Stimulated activated CD8-positive, alpha-beta memory T cell treated with anti-CD3 and anti-CD28 coated beads, Interleukin-15, amount 100 ng/mL, for 48 hours (primary cell): ENCODE data around the gene SVEP1.

ENCODE experiments used
- DNase-seq, 2 donors: peaks; one replicate each; pipeline ENCODE4 v3.0.0-alpha.2; 2020; ENCODE audit warnings: low read depth in 2 of 2

The SVEP1 gene

DNA sequence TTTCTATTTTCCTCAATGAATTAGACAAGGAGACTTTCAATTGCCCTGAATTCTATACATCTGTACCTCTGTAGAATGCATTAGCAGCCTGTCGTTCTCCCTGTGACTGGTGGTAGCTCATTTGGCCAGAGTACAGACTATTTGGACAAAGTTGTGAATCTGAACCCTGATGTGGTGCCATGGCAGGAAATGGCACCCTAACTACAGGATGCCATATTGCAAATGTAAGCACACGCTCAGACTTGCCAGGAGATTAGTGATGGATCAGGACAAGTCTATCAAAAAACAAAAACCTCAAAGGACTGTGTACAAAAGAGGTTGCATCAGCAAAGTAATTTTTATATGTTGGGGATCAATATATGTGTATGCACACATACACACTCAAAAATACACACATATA lies 58.3 kb downstream of the SVEP1 start:
- no peak for DNase-seq

DNA sequence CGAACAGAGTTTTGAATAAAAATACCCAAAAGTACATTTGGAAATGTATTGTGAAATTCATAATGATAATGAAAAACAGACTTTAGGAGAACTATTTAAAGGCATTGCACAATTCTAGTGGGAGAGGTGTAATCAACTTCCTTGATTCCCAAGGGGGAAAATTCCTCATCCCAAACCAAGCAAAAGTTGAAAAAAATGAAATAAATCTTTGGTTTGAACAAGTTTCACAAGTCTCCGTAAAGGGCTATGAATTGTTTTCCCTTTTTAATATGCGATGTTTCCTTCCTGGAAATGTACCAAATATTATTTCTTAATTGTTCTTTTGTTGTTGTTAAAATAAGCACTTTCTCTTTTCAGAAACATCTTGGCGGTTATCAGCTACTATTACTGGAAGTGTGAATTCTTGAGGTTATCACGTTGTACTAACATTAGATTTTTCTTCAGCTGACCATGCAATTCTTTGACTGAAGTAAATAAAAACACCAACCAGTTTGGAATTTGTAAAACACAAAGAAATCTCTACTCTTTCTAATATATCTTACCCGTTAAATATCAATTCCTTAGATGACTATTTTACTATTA lies 59.3 kb downstream of the SVEP1 start:
- no peak for DNase-seq

DNA sequence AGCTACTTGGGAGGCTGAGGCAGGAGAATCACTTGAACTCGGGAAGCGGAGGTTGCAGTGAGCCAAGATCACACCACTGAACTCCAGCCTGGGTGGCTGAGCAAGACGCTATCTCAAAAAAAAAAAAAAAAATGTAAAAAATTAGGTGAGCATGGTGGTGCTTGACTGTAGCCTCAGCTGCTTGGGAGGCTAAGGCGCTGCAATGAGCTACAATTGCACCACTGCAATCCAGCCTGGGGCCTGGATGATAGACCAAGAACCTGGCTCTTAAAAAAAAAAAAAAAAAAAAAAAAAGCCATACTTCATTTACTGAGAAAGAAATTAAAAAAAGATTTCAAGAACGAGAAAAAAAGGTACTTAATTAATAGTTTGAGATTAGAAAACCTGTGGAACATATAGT lies 62.1 kb downstream of the SVEP1 start:
- no peak for DNase-seq

DNA sequence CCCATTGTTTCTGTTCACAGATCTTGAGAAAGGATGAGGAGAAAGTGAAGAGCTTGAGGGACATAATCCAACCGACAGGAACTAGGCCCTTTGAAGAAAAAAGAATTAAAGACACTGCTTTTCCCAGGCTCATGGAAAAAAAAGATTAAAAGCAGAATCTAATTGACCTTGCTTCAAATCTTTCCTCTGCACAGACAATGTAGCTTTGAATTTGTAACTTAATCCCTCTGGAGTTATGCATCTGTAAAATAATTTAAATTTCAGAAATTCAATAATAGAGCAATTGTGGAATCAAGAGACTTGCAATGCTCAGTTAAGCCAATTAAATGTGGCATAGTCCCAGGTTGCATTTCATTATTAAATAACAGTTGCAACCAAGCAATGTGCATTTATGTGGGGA lies 64.6 kb downstream of the SVEP1 start:
- no peak for DNase-seq

DNA sequence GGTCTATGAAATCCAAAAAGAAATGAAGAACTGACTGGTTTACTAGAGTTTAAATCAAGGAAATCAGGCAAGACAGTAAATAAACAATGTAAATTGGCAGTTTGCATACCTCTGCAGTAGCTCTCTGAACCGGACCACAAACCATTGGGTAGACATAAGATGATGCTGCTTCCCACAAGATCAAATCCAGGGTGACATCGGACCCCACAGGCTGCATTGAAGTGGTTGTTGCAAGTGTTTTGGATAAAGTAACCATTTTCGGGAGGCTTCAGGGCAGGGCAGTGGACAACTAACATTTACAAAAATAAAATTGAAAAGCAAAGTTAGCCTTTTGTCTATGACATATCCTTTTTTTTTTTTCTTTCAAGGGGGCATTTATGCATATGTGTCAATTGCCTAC lies 66.7 kb downstream of the SVEP1 start:
- DNase-seq, result no peak

DNA sequence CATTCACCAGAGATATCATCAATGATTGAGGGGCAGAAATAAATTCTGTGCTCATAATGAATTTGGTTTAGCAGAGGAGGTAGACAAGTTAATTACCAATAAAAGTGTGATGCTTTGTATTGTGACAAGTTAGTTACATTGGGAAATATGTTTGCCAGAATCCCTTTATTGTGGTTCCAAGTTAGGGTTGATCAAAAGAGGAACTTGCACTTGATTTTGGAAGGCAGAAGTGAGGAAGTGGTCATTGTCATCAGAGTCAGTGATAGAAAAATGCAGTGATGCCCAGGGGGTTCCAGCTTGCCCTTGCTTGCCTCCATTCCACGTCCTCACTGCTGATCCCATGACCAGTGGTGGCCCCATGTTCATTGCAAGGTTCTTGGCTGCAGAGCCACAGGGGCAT lies 69.7 kb downstream of the SVEP1 start:
- no peak for DNase-seq

DNA sequence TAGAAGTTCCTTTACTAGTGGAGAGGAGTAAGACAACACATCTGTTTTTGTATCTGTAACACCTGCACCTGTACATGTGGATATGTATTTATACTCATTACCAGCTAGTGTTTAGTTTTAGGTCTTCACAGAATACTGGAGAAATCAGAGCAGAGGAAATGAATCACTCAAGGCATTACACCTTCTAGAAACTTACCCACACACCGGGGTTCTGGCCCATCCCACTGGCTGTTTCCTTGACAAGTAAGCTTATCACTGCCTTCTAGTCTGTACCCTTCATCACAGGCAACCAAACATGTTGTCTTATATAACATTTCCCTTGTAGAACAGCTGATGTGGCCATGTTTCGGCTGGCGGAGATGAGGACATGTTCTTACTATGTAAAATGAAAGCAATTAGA lies 76.7 kb downstream of the SVEP1 start:
- no peak for DNase-seq

DNA sequence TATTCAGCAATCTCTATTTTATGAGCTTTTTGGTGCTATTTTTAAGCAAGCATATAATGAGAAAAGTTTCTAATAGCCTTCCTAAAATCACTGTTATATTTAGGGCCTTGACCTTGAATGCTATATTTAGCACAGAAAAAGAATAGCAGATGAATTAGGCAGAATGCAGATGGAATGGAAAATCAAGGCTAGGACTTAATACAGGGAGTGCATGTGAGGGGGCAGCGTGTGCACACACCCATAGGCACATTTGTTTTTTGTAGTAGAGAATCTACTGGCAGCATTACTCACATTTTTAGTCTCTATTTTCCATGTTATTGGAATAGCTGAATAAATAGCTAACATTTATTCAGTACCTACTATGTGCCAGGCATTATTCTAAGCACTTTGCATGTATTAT lies 79.9 kb downstream of the SVEP1 start:
- no peak for DNase-seq

DNA sequence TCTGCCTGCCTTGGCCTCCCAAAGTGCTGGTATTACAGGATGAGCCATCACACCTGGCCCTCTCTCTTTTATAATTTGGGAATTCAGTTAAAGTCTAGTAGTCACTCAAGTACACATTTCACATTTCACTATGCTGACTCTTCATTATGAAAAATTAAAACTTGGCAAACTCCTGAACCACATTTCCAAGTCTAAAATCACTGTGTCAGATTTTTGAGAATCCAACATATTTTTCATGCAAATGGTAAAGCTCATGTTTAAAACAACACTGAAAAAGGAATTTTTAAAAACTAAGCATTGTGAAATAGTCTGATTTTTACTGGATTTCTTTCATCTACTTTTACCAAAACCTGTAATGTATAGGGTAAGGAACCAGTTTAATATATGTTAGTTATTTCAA lies 92.3 kb downstream of the SVEP1 start:
- DNase-seq, result no peak

DNA sequence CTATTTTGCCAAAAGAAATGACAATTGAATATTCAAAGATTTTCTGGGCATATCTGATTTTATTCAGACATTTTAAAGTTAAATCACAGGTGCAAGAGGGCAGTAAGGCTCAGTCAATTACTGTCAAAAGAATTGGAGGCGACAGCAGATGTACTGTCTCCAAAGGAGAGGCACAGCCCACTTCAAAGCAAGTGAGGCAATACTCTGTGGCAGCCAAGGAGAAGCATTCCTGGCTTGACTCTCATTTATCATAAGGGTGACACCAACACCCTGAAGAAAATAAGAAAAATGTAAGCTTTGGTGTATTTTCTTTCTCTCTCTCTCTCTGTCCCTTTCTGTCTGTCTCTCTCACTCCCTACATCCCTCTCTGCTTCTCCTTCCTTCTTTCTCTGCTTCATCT lies 93.3 kb downstream of the SVEP1 start:
- DNase-seq, result no peak

DNA sequence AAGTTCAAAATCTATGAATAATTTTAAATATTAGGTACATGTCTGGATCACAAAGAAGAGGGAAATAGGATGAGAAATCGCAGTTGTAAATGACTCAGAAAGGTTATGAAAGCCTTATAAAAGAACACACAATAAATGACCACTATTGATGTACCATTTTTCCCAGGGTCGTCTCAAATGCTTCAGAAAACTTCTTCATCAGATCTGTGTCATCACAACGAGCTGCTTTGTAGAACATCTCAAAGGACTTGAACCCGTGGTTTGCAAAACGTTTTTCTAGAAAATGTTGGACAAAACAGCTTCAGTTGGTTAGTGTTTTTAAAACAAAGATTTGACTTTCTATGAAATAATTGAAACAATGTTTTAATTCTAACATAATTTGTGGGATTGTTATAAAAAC lies 100.1 kb downstream of the SVEP1 start:
- no peak for DNase-seq

DNA sequence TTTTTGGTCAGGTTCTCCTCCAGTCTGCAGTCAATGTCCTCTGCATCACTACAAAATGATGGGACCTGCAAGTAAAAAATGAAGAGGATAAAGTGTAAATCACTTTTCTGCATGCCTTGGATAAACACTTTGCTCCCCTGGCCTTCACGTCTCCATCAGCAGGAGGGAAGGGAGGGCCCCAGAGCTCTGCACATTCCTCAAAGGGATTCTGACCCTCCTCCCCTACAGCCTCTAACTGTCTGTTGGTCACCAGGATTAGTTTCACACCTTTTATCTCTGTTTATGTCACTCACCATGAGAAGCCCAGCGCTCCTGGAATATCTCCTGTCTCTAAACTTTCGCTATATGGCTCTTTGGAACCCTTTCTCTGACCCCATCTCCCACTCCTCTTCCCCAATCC lies 103.3 kb downstream of the SVEP1 start:
- no peak for DNase-seq

DNA sequence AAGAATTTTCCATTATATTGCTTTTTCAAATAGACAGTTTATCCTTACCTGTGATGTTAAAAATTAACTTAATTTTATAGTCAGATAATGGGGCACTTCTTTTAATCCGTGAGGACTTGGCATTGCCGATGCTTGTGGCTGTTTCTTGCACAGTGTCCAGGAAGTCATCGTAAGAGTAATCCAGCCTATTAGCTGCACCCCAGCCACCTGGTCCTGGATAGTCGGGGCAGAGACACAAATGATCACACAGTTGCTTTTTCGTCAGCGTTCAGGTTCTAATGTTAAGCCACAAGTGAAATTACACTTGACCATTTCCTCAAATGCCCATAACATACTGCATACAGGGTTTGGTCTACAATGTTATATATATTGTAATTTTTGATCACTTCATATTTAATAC lies 107.4 kb downstream of the SVEP1 start:
- no peak for DNase-seq

DNA sequence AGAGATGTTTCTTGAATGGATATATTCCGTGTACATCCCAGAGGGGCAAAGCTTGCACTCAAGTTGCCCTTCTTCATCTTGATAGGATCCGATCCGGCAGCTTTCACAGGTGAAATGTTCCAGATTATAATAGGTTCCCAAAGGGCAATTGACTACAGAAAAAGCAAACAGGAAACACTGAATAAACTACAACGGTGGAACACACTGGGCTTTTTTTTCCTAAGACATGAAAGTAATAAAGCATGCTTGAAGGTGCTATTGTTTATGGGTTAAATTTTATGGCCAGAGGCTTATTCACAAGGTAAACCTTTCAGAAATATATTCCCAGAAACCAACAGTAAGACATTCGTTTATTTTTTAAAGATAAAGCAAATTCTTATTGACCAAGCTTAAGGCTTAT lies 110.6 kb downstream of the SVEP1 start:
- no peak for DNase-seq

DNA sequence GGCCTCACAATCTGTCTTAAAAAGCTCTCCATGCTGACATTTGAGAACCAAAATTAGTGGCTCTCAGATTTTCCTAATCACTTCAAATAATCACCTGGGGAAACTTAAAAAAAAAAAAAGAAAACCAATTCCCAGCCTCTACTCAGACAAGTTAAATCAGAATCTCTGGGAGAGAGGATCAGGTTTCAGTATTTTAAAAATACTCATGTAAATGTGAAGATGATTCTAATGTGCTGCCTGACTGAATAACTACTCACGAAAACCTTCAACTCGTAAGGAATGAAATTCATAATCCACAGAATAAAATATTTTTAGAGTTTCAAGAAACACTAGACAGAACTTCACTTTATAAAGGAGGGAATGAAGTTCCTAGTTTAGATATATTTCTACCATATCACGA lies 114.4 kb downstream of the SVEP1 start:
- no peak for DNase-seq

DNA sequence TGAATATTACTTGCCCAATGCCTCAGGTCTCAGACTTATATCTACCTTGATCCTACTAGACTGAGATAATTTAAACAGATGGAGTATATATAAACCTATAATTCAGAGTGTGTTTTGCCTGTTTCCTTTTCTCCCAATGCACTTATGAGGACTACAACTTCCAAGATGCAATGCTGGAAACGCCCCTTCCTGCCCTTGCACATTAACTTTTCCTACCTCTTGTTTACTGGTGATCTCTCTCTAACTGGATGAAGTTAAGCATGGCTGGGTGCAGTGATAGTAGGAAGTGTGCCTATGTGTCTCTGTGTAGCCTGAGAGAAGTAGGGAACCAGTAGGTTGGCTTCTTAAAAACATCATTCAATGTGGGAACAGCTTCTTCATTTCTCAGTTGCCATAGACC lies 115.2 kb downstream of the SVEP1 start:
- DNase-seq, result no peak

DNA sequence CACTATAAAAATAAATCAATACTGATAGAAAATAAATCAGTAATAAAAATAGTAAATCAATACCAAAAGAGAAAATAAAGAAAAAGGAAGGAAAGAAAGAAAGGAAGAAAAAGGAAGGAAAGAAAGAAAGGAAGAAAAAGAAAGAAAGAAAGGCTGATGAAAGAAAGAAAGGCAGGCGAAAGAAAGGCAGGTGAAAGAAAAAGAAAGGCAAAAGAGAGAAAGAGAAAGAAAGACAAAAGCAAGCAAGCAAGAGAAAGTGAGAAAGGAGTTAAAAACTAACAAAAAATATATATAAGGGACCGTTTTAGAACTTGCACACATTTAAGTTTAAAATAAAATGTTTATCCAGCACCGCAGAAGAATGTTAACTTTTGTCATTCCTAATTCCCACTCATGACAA lies 116.0 kb downstream of the SVEP1 start:
- no peak for DNase-seq

DNA sequence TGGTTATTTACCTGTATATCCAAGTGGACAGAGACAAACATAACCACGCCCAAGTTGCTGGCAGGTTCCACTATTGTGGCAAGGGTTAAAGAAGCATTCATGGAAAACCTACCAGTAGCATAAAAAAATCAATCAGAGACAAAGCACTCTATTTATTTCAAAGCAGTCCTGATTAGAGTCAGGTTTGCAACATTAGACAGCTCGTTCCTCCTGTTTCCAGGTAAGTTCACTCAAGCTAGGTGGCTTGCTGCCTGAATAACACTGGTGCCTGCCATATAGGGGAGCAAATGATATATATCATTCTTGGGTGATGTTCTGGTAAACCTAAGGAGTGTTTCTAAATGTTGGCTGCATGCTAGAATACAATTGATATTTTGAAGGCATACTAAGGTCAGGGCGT lies 122.3 kb downstream of the SVEP1 start:
- no peak for DNase-seq

DNA sequence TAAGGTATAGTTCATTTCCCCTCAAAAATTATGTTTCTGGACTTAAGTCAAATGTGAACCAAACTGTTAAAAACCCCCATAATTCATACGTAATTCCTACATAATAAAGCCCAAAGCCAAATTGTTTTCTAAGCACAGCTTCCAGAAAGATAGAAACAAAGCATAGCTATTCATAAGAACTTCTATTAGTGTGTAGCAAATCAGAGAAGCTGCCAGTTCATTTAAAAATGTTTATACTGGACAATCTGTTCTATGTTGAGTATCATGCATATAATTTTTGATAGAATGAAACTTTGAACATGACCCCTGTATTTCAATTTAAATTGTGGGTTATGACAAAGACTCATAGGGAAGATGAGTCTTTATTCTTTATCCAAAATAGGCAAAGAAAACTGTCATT lies 122.9 kb downstream of the SVEP1 start:
- no peak for DNase-seq

DNA sequence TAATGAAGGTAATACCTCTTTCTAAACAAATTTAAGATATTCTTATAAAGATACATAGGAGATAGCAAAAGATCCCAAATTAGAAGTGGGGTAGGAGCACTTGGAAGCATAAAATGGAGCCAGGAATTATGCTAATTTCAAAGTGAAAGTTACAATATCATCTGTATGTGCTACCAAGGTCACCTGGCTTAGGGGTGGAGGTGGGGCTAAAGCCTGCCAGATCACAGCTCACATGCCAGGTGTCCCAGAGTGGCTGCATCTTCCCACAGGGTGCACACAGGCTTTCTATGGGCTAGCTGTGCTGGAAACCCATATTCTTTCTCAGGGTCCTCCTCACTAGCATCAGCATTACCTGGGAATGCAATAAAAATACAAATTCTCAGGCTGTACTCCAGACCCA lies 123.7 kb downstream of the SVEP1 start:
- DNase-seq, result no peak

DNA sequence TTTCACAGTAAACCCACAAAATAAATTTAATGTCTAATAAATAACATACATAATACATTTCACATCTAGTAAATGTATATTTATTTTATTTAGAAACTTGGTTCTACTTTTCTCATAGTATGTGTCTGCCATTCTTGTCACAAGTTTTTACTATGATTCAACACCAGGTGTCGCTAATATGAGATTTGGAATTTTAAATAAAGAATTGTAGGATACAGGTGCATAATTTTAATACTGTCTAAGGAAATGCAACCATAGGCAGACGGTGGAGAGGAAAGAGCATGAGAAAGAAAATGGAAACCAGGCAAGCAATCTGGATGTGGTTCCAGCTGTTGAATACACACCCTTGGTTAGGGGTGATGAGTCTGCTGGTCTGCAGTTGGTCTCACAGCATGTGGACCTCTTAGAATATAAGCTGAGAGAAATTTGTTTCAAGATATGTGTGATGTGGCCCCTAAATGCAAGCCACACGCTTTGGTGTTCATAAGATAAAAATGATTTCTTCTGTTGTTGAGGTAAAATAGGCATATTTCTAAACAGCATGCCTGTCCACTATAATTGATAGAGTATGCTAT lies 127.2 kb downstream of the SVEP1 start:
- no peak for DNase-seq

DNA sequence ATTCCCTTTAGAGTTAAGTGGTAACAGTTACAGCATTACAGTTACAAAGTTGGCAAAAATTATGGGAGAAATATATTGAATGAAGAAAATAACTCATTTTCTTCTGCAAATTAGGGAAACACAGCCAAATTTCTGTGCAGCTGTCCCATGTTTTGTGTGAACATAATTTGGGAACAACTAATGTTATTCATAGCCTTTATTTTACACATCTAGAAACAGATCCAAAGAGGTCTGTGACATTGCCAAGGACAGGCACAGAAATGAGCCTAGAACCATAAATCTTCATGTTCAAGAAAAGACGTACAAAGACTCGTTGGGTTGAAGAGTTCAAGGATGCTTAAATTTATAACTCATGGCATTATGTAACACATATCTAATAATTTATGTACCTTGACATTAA lies 127.8 kb downstream of the SVEP1 start:
- no peak for DNase-seq

DNA sequence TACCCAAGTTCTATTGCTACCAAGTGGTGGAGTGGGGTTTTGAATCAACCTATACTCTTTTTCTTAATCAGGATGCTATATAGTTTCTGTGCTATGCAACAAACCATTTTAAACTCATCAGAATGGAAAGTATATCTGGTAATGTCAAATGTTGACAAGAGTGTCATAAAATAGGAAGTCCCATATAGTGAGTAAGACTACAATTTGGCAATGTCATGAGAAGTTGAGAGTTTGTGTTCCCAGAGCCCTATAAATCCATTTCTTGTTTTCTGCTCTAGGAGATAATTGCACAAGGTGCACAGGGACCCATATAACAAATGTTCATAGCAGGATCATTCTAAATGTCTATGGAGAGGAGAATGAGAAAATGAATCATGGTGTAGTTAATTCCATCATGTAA lies 132.1 kb downstream of the SVEP1 start:
- DNase-seq, result no peak

DNA sequence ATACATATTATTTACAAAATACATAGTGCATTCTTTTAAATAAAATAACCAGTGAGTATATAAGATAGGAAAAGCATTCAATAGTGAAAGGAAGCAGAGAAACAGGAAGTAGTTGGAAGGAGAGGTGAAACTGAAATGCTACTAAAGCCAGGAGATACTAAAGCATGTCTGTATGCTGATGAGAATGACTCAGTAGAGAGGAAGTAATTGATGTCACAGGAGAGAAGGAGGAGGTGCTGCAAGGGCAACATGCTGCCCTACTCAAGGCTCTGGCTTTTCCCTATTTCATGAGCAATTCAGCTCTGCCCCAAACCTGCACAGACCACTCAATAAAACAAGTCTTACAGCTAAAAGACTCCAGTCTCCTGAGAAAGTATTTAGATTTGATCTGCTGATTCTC lies 133.4 kb downstream of the SVEP1 start:
- DNase-seq, result no peak
